Progenitor cell of endocrine pancreas (in vitro differentiated cells): ENCODE measurements around the gene MLST8. TPM values are rescaled to one million over a fixed set of nuclear protein-coding genes. Genes with fewer than 3 reads are reported as not detected.

Experiments used
- DNase-seq: peaks from one replicate; pipeline ENCODE4 v3.0.0; 2021; ENCODE audit warnings: low spot score; ENCODE audit not compliant: unreplicated experiment
- H3K27ac Mint-ChIP-seq: 2 replicates; pipeline ENCODE4 v1.8.0; 2021; ENCODE audit warnings: mild to moderate bottlenecking, moderate library complexity, mixed read lengths
- H3K27me3 Mint-ChIP-seq: 2 replicates; pipeline ENCODE4 v1.8.0; 2021; ENCODE audit warnings: mixed read lengths
- H3K36me3 Mint-ChIP-seq: 2 replicates; pipeline ENCODE4 v1.8.0; 2022; ENCODE audit warnings: mixed read lengths; ENCODE audit not compliant: insufficient read depth
- H3K4me1 Mint-ChIP-seq: 2 replicates; pipeline ENCODE4 v1.8.0; 2021; ENCODE audit warnings: low read depth, mixed read lengths
- H3K4me3 Mint-ChIP-seq: 2 replicates; pipeline ENCODE4 v1.8.0; 2021; ENCODE audit warnings: low read depth, mild to moderate bottlenecking, moderate library complexity, mixed read lengths
- H3K9me3 Mint-ChIP-seq: 2 replicates; pipeline ENCODE4 v1.8.0; 2021; ENCODE audit warnings: low read depth, mixed read lengths
- CTCF ChIP-seq: fragments of 200-600 bp; sonication (generic); IDR thresholded peaks from one replicate; pipeline ENCODE4 v1.5.0; 2021; ENCODE audit warnings: antibody characterized with exemption, mild to moderate bottlenecking; ENCODE audit not compliant: unreplicated experiment
- total RNA-seq: library from RNA; stranded (reverse); gene quantifications from 2 replicates; pipeline ENCODE4 v1.2.1, GENCODE V29; 2021

The MLST8 gene
- total RNA-seq, 1 donor from 2014 or later, result 51.5 TPM

- H3K4me3 Mint-ChIP-seq, result peak overlapping the region; percentile 81
- DNase-seq, result no peak
- no peaks in the 10 kb centered on the region for H3K27me3 Mint-ChIP-seq
Measured at GRCh38 chr16:2223942-2224486, 18.8 kb downstream of the MLST8 start.

GRCh38 chr16:2226245-2226793, 21.1 kb downstream of the MLST8 start:
- H3K36me3 Mint-ChIP-seq, result no peaks in the 10 kb centered on the region
- H3K4me1 Mint-ChIP-seq, result peaks cover 4% of the 10 kb centered on the region
- no peak overlapping the region for H3K27ac Mint-ChIP-seq
- DNase-seq, result no peak
- H3K9me3 Mint-ChIP-seq, result no peaks in the 10 kb centered on the region
- no peak for TF ChIP-seq CTCF
- no peaks in the 10 kb centered on the region for H3K27me3 Mint-ChIP-seq
- H3K4me3 Mint-ChIP-seq, result no peak overlapping the region

More at GRCh38 chr16:2223942-2224486, 18.8 kb downstream of the MLST8 start:
- H3K36me3 Mint-ChIP-seq, result no peaks in the 10 kb centered on the region
- no peaks in the 10 kb centered on the region for H3K9me3 Mint-ChIP-seq
- H3K4me1 Mint-ChIP-seq, result peaks cover 11% of the 10 kb centered on the region
- TF ChIP-seq CTCF, result peak; percentile 7
- peak overlapping the region; percentile 88 for H3K27ac Mint-ChIP-seq

GRCh38 chr16:2226918-2227317, 21.7 kb downstream of the MLST8 start:
- H3K27me3 Mint-ChIP-seq, result no peaks in the 10 kb centered on the region
- H3K4me3 Mint-ChIP-seq, result no peak overlapping the region
- no peak overlapping the region for H3K27ac Mint-ChIP-seq
- peaks cover 4% of the 10 kb centered on the region for H3K4me1 Mint-ChIP-seq
- H3K9me3 Mint-ChIP-seq, result no peaks in the 10 kb centered on the region
- no peaks in the 10 kb centered on the region for H3K36me3 Mint-ChIP-seq
- no peak for TF ChIP-seq CTCF
- no peak for DNase-seq

GRCh38 chr16:2228161-2228824, 23.0 kb downstream of the MLST8 start:
- H3K4me1 Mint-ChIP-seq, result peaks cover 4% of the 10 kb centered on the region
- H3K27ac Mint-ChIP-seq, result no peak overlapping the region
- no peaks in the 10 kb centered on the region for H3K27me3 Mint-ChIP-seq
- no peaks in the 10 kb centered on the region for H3K36me3 Mint-ChIP-seq
- no peak overlapping the region for H3K4me3 Mint-ChIP-seq
- DNase-seq, result no peak
- H3K9me3 Mint-ChIP-seq, result no peaks in the 10 kb centered on the region
- no peak for TF ChIP-seq CTCF

- no peak overlapping the region for H3K27ac Mint-ChIP-seq
- no peaks in the 10 kb centered on the region for H3K27me3 Mint-ChIP-seq
- no peak for TF ChIP-seq CTCF
- no peak for DNase-seq
- H3K4me3 Mint-ChIP-seq, result no peak overlapping the region
- no peaks in the 10 kb centered on the region for H3K9me3 Mint-ChIP-seq
- peaks cover 4% of the 10 kb centered on the region for H3K4me1 Mint-ChIP-seq
- peaks cover 1% of the 10 kb centered on the region for H3K36me3 Mint-ChIP-seq
Measured at GRCh38 chr16:2229091-2229490, 23.8 kb downstream of the MLST8 start.
